Endometrial microvascular endothelial cells (primary cell): ENCODE results near the gene TRAF3IP3. TPM values are rescaled to one million over a fixed set of nuclear protein-coding genes. Genes with fewer than 3 reads are reported as not detected.

Experiments used
- in situ Hi-C: cut with HindIII; loops from 2 replicates; pipeline ENCODE4 v1.10.0; 2017; ENCODE audit warnings: low sequenced_read_pairs, low pct_unique_long_range_greater_than_20kb; ENCODE audit errors: inconsistent ontology term
- total RNA-seq: library from RNA; depleted of rRNA; stranded (reverse); fragments of >200 nt; gene quantifications from one replicate; pipeline ENCODE4 v1.2.3, GENCODE V29; 2015; ENCODE audit errors: inconsistent ontology term

The TRAF3IP3 gene
- total RNA-seq, 1 donor from 2014 or later: not detected

DNA sequence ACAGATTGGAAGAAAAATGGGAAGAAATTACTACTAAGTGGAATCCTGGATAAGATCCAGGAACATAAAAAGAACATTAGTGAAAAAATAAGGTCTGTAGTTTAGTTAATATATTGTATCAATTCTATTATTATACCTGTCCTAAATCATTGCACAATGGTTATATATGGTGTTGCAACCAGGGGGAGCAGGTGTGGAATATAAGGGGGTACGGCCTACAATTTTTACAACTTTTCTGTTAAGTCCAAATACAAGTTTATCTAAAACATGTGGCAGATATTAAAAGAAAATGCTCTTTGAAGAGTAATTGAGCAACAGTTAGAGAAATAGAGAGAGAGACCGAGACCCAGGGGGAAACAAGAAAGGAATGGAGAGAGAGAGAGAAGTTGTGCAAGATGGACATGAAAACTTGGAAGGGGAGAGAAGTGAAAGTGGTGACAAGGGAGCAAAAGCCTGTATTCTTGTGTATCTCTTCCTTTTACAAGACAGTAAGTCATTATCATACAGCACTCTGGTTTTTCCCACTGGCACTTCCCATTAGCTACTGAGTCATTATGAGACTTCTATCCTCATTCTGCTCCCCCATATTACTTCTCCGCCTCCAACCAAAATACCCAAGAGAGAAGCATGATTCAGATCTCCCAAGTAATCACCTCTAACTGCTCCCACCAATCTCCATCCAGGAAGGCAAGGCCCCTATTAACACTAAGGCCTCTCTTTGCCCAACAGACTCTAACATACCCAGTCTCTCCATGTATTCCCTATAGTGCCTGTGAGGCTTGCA, 22.3 kb upstream of the TRAF3IP3 start:
- in situ Hi-C loops: no loop called here

DNA sequence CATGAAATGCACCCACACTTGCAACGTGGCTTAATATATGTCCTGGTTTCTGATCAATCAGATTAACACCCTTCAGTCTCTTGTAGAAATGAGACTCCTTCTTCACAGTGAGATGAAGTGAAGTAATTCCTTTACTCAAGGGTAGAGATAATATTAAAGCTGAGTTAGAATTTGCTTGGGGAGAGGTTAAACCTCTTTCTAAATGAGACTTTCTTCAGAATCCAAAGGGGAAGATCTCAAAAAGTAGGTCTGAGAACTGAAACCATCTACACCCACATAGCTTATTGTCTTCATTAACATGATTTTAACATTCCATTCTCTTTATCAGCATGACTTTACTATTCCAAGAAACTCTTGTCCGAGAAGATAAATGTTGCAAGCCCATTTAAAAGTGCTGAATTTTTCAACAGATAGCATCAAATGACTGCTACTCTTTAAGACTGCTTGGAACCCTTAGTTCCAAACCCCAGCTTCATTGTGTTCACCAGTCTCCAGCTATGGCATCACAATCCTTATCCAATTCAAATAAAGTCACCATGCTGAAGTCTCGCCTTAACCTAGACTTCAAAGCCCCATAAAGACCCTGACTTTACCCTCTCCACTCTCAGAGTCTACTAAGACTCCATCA, 19.2 kb upstream of the TRAF3IP3 start:
- in situ Hi-C loops: no loop called here

DNA sequence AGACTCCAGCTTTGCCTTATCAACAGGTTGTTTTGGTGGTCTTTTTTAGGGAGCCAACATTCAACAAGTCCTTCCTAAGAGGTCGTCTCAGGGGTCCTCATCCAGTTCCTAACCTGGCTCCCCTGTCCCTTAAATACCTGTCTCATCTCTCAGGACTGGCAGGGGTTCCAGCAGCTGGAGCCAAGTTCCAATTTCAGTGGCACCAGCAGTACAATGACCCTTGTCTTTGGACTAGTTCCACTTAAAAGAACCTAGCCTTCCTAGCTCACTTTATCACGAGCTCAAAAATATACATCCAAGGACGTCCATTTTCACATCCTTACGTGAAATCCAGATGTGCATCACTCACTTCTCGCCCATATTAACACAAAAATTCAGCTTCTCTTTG, 18.7 kb upstream of the TRAF3IP3 start:
- in situ Hi-C loops: no loop called here

DNA sequence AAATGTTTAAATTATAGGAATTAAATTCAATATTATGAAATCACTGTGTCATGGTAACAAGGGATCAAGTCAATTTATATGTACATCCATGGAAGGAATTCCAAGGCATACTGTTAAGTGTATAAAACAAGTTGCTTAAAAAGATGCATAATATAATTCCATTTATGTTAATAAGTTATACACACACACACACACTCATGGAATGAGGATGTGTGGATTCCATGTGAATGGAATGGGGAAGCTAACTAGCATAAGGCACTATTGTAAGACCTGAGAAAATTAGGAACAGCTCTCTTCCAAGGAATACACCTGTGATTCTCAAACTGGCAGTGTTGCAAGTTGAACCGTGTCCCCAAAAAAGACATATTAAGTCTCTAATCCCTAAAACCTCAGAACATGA, 17.6 kb upstream of the TRAF3IP3 start:
- in situ Hi-C loops: no loop called here

DNA sequence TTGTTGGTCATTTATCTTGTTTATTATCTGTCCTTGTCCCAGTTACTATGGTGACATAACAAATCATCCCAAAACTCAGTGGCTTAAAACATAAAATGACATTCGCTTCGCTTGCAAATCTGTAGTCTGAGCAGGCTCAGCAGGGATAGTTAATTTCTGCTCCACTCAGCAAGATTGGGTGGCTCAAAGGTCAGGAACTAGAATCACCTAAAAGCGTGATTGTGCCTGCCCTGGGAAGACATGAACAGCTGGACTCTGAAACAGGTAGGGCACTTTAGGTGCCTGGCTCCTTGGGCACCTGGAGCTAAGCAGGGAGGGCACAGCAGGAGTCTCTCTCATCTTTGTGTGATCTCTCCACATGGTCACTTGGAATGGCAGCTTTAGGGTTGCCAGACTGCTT, 14.7 kb upstream of the TRAF3IP3 start:
- in situ Hi-C loops: no loop called here

DNA sequence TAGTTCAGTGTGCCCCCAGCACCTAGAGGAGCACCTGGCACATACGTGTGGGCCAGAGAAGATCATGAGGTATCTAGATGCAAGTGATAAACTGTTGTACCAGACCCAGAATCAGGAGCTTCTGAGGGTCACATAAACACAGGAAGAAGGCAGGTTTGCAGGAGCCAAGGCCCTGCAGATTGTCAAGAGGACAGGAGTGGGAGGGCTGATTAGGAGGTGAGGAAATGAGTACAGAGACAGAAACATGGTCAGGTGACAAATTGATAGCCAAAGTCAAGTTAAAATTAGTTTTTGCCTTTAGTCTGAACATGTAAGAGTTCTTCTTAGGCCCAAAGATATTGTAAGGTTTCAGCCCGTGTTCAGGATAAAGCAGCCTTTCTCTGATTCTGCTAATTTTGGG, 14.0 kb upstream of the TRAF3IP3 start:
- in situ Hi-C loops: no loop called here

DNA sequence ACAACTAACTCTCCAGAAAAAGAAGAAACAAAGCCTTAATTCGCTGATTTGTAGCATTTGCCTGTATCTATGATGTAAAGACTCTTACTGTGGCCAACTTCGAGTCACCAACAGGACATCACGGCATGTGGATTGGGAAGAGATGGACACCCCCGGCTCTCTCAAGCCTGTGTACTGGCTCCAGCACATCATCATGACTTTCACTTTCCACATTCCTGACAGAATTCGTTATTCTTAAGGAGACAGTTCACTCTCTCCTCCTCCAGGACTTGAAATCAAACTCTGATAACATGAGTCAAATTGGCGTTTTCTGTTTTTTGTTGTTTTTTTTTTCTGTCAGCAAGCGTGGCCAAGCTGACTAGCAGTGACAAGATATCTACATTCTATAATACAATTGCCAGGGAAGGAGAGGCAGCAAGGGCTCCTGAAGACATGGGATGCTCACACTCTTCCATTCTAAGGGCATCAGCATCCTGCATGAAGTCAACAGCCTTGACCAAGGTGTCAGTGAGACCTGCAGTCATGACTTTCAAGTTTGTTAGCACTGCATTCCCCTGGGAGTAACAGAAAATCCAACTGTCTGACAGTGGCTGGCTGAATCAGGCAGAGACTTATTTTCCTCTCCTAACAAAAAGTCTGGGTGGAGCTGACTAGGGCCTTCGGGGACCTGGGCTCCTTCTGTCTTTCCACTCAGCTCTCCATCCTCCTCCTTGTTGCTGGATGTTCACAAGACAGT, 13.3 kb upstream of the TRAF3IP3 start:
- in situ Hi-C loops: no loop called here

DNA sequence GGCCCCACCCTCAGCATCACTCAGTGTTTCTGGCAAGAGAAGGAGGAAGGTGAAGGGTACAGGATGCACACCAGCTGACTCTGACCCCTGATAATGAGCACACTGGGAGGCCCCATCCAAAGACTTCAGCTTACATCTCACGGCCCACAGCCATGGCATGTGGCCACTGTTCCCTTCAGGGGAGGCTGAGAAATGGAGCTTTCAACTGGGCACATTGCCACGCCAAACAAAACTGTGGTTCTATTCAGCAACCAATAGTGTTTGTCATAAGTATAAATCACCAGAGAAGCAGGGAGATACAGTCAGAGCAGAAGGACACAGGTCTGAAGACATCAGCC, 12.7 kb upstream of the TRAF3IP3 start:
- in situ Hi-C loops: no loop called here

DNA sequence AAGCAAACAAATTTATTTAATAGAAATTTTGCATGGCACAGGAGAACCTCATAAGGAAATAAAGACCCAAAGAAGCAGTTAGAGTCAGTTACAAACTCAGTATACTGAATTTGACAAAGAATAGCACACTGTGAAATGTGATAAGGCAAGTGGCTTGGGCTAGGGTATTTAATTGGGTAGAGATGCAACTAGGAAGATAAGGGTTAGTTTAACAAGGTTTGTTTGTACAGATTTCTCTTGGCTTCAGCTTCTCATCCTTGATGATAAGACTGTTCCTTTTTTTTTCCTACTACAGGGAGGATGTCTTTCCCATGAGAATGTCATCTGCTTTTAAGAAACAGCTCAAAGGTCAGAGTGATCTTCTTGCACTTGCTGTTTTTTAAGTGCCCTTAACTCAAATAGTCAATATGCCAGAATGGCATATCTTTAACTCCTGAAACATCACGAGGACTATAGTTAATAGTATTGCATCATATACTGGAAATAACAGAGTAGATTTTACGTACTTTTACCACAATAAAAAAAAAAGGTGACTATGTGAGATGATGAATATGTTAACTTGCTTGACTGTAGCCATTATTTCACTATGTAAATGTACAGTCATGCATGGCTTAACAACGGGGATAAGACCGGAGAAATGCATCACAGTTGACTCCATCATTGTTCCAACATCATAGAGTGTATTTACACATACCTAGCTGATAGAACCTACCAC, 9.2 kb upstream of the TRAF3IP3 start:
- in situ Hi-C loops: no loop called here

DNA sequence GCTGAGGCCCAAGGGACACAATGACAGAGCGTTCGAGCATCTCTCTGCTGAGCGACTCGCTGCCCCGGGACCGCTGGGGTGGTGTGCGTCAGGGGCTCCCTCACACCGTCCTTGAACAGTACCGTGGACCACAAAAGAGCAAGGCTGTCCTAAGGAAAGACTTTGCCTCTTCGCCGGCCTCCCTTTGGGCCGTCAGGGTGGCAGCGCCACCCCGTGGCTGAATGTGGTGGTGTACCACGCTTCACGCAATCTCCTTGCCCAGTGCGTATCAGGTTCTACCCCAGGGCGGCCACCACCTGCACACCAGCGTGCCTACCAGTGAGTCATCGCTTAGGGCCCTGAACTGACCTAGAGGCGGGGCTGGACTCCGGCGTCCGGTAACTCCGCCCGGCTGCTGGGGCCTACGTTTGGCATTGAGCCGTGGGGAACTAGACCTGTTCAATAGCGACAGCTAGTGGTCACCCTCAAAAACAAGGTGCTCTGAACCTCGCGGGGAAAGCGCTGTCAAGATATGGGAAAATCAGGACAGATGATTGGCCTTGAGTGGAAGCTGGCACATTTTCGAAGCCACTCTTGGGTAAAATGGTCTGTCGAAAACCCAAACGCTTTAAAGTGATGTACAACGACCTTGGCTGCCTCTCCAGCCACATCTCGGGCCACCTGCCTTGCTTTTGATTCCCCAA, 8.1 kb upstream of the TRAF3IP3 start:
- in situ Hi-C loops: no loop called here

DNA sequence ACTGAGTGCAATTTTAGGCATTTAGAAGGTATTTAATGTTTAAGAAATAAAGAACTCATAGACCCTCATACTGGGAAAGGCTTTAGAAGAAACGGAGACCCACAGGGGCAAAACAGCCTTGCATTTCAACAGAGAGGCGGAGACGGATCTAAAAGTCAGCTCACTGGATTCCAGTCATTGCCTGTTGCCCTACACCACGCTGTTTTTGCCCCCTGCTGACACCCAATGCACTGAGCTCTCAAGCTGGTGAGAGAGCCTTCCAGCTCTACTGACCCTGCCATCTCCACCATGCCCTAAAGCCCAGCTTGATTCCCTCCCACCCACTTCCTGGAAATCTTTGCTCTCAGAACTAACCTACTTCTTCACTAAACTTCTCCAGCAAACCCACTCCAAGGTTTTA, 7.2 kb upstream of the TRAF3IP3 start:
- in situ Hi-C loops: no loop called here

DNA sequence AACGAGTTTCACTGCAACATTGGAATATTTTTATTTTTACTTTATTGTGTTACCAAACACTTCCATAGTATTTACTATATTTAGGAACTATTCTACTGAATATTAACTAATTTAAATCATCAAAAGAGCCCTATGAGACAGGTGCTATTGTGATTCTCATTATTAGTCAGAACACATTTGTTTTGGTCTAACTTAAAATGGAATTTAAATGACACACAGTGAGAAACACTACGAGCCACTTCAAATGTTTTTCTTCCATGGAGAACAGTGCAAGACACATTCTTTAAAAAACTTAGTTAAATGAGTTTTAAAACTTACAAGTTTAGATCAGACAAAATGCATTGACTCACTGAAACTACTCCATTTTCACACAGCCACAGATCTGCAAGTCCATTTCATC, 6.6 kb upstream of the TRAF3IP3 start:
- in situ Hi-C loops: no loop called here

DNA sequence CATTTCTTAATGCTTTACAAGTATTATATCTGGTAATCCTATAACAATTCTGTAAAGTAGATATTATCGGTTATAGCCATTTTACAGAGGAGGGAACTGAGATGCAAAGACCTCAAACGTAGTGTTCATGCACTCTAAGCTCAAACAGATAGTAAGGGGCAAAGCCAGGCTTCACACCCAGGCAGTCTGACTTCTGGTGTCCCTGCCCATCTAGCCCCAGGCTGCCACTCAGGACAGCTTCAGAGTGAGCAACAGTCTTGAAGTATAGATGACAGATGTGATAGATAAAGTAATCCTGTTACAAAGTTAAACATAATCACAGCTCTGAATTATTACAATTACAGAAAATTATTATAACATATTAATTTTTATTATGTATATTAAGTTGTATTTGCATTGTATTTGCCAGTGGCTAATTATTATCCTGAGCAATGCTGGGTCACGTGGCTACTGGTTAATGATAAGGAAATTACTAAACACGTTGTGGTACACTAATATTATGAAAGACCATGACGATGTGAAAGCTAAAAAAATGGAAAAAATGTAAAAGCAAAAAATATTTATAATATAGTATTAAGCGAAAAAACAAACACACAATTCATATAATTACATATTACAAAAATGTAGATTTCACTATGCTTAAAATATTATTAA, 6.1 kb upstream of the TRAF3IP3 start:
- in situ Hi-C loops: no loop called here

DNA sequence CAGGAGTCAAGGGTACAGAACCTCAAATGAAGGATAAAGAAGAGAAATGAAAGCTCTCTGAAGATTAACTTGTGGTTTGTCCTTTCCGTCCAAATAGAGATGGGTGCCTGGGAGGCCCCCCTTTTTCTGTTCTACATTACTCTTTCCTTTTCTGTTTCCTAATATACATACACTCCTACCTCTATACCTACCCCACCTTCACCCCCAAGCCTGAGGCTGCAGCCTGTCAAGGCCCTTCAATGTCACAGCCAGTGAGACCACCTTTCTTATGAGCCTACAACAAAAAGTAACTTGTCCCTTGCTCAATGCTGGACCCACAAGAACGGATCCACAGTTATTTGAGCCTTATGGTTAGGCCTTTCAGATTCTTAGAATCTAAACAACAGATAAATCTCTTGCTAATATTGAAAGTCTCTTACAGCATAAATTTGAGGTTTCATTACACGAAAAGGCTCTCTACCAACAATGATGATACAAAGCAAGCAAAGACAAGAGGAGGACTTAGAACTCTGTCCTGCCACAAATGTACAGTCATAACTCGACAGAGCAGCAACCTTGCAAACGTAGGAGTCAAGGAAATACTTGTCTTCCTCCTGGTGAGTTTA, 4.1 kb upstream of the TRAF3IP3 start:
- in situ Hi-C loops: no loop called here

DNA sequence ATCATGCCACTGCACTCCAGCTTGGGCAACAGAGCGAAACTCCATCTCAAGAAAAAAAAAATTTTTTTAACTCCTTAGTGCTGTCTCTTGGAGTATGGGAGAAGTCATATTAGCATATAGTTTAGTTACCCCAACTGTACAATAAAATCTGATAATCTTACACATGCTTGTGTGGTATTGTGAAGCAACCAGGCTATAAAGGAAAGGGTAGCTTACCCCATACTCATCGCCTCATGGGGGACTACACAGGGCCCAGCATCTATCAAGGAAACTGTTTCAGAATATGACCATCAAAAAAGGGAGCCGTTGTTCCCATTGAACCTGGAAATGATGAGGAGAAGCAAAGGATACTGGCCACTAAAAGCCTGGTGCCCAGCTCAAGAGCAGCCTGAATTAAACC, 3.0 kb upstream of the TRAF3IP3 start:
- in situ Hi-C loops: no loop called here

DNA sequence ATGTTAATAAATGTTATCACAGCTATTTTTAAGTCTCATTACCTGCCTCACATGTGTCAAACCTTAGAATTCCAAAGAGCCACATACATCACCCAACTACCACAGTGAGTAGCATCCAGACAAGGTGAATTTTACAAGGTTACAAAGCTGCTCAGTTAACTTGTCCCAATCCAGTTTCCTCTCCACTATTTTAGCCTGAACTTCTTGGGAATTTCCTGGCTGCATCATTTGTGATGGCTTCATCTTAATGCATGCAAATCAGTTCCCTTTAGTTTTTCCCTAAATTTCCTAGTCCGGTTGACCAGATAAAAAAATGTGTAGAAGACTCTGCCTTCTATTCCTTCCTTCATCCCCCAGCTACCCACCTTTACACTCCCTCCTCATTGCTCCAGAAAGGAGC, 597 bp upstream of the TRAF3IP3 start:
- in situ Hi-C loops: no loop called here

DNA sequence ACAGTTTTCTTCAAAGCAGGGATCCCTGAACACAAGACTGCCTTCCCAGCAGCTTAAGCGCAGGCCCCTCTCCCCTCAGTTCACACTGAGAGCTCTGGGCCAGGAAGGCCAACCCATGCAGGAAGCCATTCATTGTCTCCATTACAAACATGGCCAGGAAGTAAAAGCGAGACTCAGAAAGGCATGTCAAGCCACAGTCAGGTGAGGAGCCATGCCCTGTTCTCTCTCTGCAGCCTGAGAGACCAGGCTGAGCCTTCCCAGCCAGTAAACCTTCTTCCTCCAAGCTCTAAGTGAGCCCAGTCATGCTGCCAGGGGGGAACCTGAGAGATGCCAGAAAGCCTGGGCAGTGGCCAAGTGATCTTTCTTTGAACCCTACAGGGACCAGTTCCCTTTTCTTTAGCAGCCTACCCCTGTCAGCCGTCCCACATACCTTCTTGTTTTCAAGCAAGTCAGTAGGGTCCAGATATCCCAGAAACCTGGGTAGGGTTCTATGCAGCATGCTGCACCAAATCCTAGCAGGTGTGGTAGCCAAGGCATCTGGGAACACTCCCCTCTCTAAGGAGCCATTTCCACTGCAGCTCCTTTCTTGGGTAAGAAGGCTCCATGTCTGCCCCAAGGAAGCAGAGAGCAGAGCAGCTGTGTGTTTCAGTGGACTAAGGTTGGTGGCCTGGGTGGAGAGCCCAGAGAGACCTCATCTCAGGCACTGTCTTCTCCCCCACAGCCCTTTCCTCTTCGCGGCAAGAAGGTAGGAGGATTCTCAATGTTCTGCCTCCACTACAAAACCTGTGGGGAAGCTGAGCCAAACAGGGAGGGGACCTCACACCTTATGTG, 977 bp downstream of the TRAF3IP3 start:
- in situ Hi-C loops: no loop called here
